Peyer's patch (tissue), 4 donors: ENCODE measurements around the gene ADCY2. TPM values are rescaled to one million over a fixed set of nuclear protein-coding genes. Genes with fewer than 3 reads are reported as not detected.

ENCODE experiments used
- DNase-seq, 3 donors: peaks; one replicate each; pipeline ENCODE4 v3.0.0-alpha.2; 2017 to 2019
- H3K27ac ChIP-seq, 4 donors: fragments of 200-600 bp; sonication (generic); one replicate each; pipeline ENCODE4 v1.5.1; 2016 to 2019
- H3K27me3 ChIP-seq, 2 donors: fragments of 200-600 bp; sonication (generic); one replicate each; pipeline ENCODE4 v1.5.1; 2019
- H3K36me3 ChIP-seq, 3 donors: fragments of 200-600 bp; sonication (generic); one replicate each; pipeline ENCODE4 v1.5.1; 2016 to 2019
- H3K4me1 ChIP-seq, 4 donors: fragments of 200-600 bp; sonication (generic); one replicate each; pipeline ENCODE4 v1.5.1; 2016 to 2019
- H3K4me3 ChIP-seq, 4 donors: fragments of 200-600 bp; sonication (generic); 1 replicate in 3 of 4; 2 replicates in 1 of 4; pipeline ENCODE4 v1.5.1; 2016 to 2019; ENCODE audit warnings: mild to moderate bottlenecking in 1 of 4
- H3K9me3 ChIP-seq, 4 donors: fragments of 200-600 bp; sonication (generic); one replicate each; pipeline ENCODE4 v1.5.1; 2016 to 2019; ENCODE audit warnings: mild to moderate bottlenecking in 1 of 4
- CTCF ChIP-seq, 6 experiments: fragments of 450-650 bp in 4 of 6; fragments of 200-600 bp in 2 of 6; sonication (generic) in 1 of 6; IDR thresholded peaks; one replicate each; pipeline ENCODE4 v1.5.1; 2017 to 2019; ENCODE audit warnings: antibody characterized with exemption in 6 of 6, mild to moderate bottlenecking in 3 of 6, moderate library complexity in 1 of 6
- POLR2A ChIP-seq, 2 donors: fragments of 450-650 bp; IDR thresholded peaks; one replicate each; pipeline ENCODE4 v1.5.1; 2017; ENCODE audit warnings: antibody characterized with exemption in 2 of 2, mild to moderate bottlenecking in 2 of 2, moderate library complexity in 2 of 2
- total RNA-seq, 4 donors: library from RNA; depleted of rRNA; stranded (reverse); fragments of >200 nt; gene quantifications; one replicate each; pipeline ENCODE4 v1.1.0, GENCODE V29; 2016

Gene ADCY2
- 10 to 100 TPM in 1 of 4 donors, 1 to 10 TPM in 2, under 1 TPM in 1; 0.53 to 12.4 (median 5.1) TPM for total RNA-seq

GRCh38 chr5:7395947-7396712, at the start of gene ADCY2:
TSS of gene ADCY2 (plus strand) at chr5:7396138. CDS start at chr5:7396297, 159 bp downstream.
- TF ChIP-seq CTCF (IDR thresholded peaks at IDR 0.05) (no peak), POLR2A (IDR thresholded peaks at IDR 0.05) (no peak)
- peak in 1 of 3 donors; percentile 56 for DNase-seq
- H3K27ac ChIP-seq: peak within 1 kb of the TSS in 2 of 4 donors; percentile 25 to 41

GRCh38 chr5:7347377-7347776, 48.6 kb upstream of the ADCY2 start:
- Histone ChIP-seq H3K9me3 (no peaks in the 10 kb centered on the region), H3K27me3 (no peaks in the 10 kb centered on the region), H3K4me1 (no peaks in the 10 kb centered on the region), H3K27ac (no peak overlapping the region), H3K36me3 (no peaks in the 10 kb centered on the region), H3K4me3 (no peak overlapping the region)
- TF ChIP-seq CTCF (IDR thresholded peaks at IDR 0.05) (no peak), POLR2A (IDR thresholded peaks at IDR 0.05) (no peak)
- DNase-seq: no peak

More at GRCh38 chr5:7395947-7396712, at the start of gene ADCY2:
- peaks cover 0 to 22% (median 0%) of the 10 kb centered on the region in 4 donors for H3K4me1 ChIP-seq
- no peaks in the 10 kb centered on the region for H3K9me3 ChIP-seq
- H3K27me3 ChIP-seq: peaks cover 0 to 15% of the 10 kb centered on the region in 2 donors
- H3K36me3 ChIP-seq: no peaks in the 10 kb centered on the region
- H3K4me3 ChIP-seq: peak within 1 kb of the TSS; percentile 21 to 61 (median 40)

GRCh38 chr5:7348168-7348854, 47.6 kb upstream of the ADCY2 start:
- DNase-seq: no peak
- TF ChIP-seq CTCF (IDR thresholded peaks at IDR 0.05) (no peak), POLR2A (IDR thresholded peaks at IDR 0.05) (no peak)
- H3K27ac ChIP-seq: no peak overlapping the region
- no peaks in the 10 kb centered on the region for H3K9me3 ChIP-seq
- no peak overlapping the region for H3K4me3 ChIP-seq
- no peaks in the 10 kb centered on the region for H3K27me3 ChIP-seq
- H3K36me3 ChIP-seq: no peaks in the 10 kb centered on the region
- no peaks in the 10 kb centered on the region for H3K4me1 ChIP-seq

GRCh38 chr5:7361593-7361992, 34.3 kb upstream of the ADCY2 start:
- Histone ChIP-seq H3K9me3 (no peaks in the 10 kb centered on the region), H3K27ac (no peak overlapping the region), H3K4me1 (no peaks in the 10 kb centered on the region), H3K27me3 (no peaks in the 10 kb centered on the region), H3K36me3 (no peaks in the 10 kb centered on the region), H3K4me3 (no peak overlapping the region)
- TF ChIP-seq CTCF (IDR thresholded peaks at IDR 0.05) (no peak), POLR2A (IDR thresholded peaks at IDR 0.05) (no peak)
- no peak for DNase-seq

GRCh38 chr5:7363067-7363677, 32.8 kb upstream of the ADCY2 start:
- no peak for TF ChIP-seq POLR2A (IDR thresholded peaks at IDR 0.05)
- TF ChIP-seq CTCF (IDR thresholded peaks at IDR 0.05): no peak
- no peaks in the 10 kb centered on the region for H3K9me3 ChIP-seq
- no peak overlapping the region for H3K27ac ChIP-seq
- DNase-seq: no peak
- H3K4me3 ChIP-seq: no peak overlapping the region
- no peaks in the 10 kb centered on the region for H3K4me1 ChIP-seq
- H3K36me3 ChIP-seq: no peaks in the 10 kb centered on the region
- H3K27me3 ChIP-seq: no peaks in the 10 kb centered on the region
